ENCODE measurements around the gene LRRC74B. TPM values are rescaled to one million over a fixed set of nuclear protein-coding genes. Genes with fewer than 3 reads are reported as not detected.

The LRRC74B gene
- total and polyA plus RNA-seq, 2 experiments from 2014 or later: 0.20 to 0.52 TPM

DNA sequence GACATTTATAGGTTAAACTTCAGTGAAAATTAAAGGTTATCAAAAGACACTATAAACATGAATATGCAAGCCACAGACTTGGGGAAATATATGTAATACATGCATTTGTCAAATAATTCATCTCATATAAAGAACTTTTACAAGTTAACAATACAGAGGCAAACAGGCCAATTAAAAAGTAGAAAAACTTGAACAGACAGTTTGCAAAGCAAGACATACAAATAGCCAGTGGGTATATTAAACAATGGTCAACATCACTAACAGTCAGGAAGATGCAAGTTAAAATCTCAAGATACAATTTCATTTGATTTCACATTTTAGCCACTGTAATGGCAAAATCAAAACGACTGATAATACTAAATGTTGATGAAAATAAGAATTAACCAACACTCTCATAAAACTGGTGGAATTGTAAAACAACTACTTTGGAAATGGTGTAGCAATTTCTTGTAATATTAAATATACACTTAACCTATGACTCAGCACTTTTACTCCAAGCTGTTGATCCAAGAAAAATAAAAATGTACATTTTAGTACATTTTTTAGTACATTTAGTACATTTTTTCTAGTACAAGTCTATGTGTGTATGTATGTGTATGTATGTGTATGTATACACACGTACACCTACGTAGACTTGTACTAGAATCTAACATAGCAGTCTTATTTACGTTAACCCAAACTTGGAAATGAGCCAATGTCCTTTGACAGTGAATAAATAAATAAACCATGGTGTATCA lies 62.8 kb downstream of the LRRC74B start:
- 83% methylated on average over 4 of the region's 4 CpGs for WGBS (ENCODE audit: low lambda C conversion rate, missing lambda C conversion rate)

More for the DNA sequence above, 62.8 kb downstream of the LRRC74B start:
- no peaks in the 10 kb centered on the region for H3K9me2 ChIP-seq (replicated peaks; ENCODE audit: insufficient read depth)
- no peaks in the 10 kb centered on the region for H3K36me3 ChIP-seq (replicated peaks; ENCODE audit: insufficient read depth, low read depth)
- TF ChIP-seq EZH2phosphoT487 (IDR thresholded peaks at IDR 0.05; ENCODE audit: low read depth, severe bottlenecking, unreplicated experiment) (no peak), EZH2 (IDR thresholded peaks at IDR 0.05; ENCODE audit: borderline replicate concordance) (no peak)
- TF ChIP-seq, protein P1, sequence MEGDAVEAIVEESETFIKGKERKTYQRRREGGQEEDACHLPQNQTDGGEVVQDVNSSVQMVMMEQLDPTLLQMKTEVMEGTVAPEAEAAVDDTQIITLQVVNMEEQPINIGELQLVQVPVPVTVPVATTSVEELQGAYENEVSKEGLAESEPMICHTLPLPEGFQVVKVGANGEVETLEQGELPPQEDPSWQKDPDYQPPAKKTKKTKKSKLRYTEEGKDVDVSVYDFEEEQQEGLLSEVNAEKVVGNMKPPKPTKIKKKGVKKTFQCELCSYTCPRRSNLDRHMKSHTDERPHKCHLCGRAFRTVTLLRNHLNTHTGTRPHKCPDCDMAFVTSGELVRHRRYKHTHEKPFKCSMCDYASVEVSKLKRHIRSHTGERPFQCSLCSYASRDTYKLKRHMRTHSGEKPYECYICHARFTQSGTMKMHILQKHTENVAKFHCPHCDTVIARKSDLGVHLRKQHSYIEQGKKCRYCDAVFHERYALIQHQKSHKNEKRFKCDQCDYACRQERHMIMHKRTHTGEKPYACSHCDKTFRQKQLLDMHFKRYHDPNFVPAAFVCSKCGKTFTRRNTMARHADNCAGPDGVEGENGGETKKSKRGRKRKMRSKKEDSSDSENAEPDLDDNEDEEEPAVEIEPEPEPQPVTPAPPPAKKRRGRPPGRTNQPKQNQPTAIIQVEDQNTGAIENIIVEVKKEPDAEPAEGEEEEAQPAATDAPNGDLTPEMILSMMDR (IDR thresholded peaks at IDR 0.05; ENCODE audit: poor library complexity): no peak
- H4K20me1 ChIP-seq (ENCODE audit: insufficient read depth, poor library complexity, severe bottlenecking): no peaks in the 10 kb centered on the region
- H3K79me2 ChIP-seq: no peaks in the 10 kb centered on the region
- H3K4me2 ChIP-seq: no peak overlapping the region
- H3K27ac ChIP-seq: no peak overlapping the region
- no peaks in the 10 kb centered on the region for H3K9me3 ChIP-seq (ENCODE audit: low read depth)
- DNase-seq (ENCODE audit: low spot score): no peak
- no peak overlapping the region for H2AFZ ChIP-seq
- no peaks in the 10 kb centered on the region for H3K4me1 ChIP-seq (ENCODE audit: insufficient read depth)
- H3K27me3 ChIP-seq: no peaks in the 10 kb centered on the region
- H3K4me3 ChIP-seq: no peak overlapping the region

MicroRNA genes within 50 kb of the gene (microRNA counts, 767-probe panel; counts per million panel counts)
- not detected for microRNA hsa-miR-649

Small RNA genes within 50 kb of the gene (microRNA-seq; reads per million reads assigned to microRNA genes)
- gene MIR649: not detected

Small RNA genes within 50 kb of the gene (small RNA-seq; reads per million reads assigned to genes)
- gene MIR649: not detected

Other genes with a start within 250 kb of the LRRC74B start
- gene PI4KA, start 187.1 kb upstream of the LRRC74B start, total RNA-seq: 59.1 and 62.2 TPM in 2 replicates
- gene PI4KA, start 187.1 kb upstream of the LRRC74B start, polyA plus RNA-seq: 75.7 and 80.5 TPM in 2 replicates
- 14.5 and 15.7 TPM in 2 replicates for gene SNAP29, start 186.9 kb upstream of the LRRC74B start, total RNA-seq
- 34.3 and 41.0 TPM in 2 replicates for gene SNAP29, start 186.9 kb upstream of the LRRC74B start, polyA plus RNA-seq
- 46.5 and 49.2 TPM in 2 replicates for gene CRKL, start 128.5 kb upstream of the LRRC74B start, total RNA-seq
- gene CRKL, start 128.5 kb upstream of the LRRC74B start, polyA plus RNA-seq: 30.7 and 31.8 TPM in 2 replicates
- gene AIFM3, start 78.7 kb upstream of the LRRC74B start, total RNA-seq: 1.3 and 3.1 TPM in 2 replicates
- 1.7 and 2.1 TPM in 2 replicates for gene AIFM3, start 78.7 kb upstream of the LRRC74B start, polyA plus RNA-seq
- gene LZTR1, start 63.6 kb upstream of the LRRC74B start, total RNA-seq: 28.1 and 41.3 TPM in 2 replicates
- gene LZTR1, start 63.6 kb upstream of the LRRC74B start, polyA plus RNA-seq: 50.4 and 65.4 TPM in 2 replicates
- gene THAP7, start 43.8 kb upstream of the LRRC74B start, total RNA-seq: 26.2 and 38.4 TPM in 2 replicates
- gene THAP7, start 43.8 kb upstream of the LRRC74B start, polyA plus RNA-seq: 40.5 and 41.2 TPM in 2 replicates
- 3.3 and 14.4 TPM in 2 replicates for gene P2RX6, start 30.8 kb upstream of the LRRC74B start, total RNA-seq
- 8.0 and 12.9 TPM in 2 replicates for gene P2RX6, start 30.8 kb upstream of the LRRC74B start, polyA plus RNA-seq
- gene SLC7A4, start 13.4 kb upstream of the LRRC74B start, total RNA-seq: 89.9 and 140 TPM in 2 replicates
- 494 and 496 TPM in 2 replicates for gene SLC7A4, start 13.4 kb upstream of the LRRC74B start, polyA plus RNA-seq

Data from hepatocyte (in vitro differentiated cells).